ENCODE data around the gene PPP2R5C.

DNA sequence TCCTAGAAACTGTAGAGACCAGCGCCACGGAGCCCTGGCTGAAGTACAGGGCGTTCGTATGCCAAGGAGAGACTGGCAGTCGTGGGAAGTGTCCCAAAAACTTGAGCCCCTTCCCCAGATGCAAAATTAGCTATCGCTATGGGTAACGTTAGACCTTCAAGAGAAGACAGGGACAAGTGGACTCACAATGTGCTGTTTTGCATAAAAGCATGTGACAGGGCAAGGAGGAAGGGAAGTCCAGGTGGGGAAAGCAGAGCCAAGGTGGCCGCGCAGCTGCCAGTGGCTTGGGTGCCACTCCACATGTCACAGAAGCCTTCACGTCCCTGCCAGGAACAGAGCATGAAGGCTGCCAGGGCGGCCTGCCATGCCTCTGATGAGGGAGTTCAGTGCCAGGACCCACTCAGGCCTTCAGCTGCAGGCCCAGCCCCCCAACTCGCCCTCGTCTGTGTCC is 141.6 kb downstream of the PPP2R5C start:
- TF ChIP-seq, protein P1, sequence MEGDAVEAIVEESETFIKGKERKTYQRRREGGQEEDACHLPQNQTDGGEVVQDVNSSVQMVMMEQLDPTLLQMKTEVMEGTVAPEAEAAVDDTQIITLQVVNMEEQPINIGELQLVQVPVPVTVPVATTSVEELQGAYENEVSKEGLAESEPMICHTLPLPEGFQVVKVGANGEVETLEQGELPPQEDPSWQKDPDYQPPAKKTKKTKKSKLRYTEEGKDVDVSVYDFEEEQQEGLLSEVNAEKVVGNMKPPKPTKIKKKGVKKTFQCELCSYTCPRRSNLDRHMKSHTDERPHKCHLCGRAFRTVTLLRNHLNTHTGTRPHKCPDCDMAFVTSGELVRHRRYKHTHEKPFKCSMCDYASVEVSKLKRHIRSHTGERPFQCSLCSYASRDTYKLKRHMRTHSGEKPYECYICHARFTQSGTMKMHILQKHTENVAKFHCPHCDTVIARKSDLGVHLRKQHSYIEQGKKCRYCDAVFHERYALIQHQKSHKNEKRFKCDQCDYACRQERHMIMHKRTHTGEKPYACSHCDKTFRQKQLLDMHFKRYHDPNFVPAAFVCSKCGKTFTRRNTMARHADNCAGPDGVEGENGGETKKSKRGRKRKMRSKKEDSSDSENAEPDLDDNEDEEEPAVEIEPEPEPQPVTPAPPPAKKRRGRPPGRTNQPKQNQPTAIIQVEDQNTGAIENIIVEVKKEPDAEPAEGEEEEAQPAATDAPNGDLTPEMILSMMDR (IDR thresholded peaks at IDR 0.05) = no peak
- TF ChIP-seq POLR2A (IDR thresholded peaks at IDR 0.05) = no peak
- no peak for TF ChIP-seq EP300 (IDR thresholded peaks at IDR 0.05)
- no peak for TF ChIP-seq POLR2AphosphoS5 (IDR thresholded peaks at IDR 0.05)
